Heart left ventricle (tissue), 16 donors: ENCODE measurements around the gene CMC2. TPM values are rescaled to one million over a fixed set of nuclear protein-coding genes. Genes with fewer than 3 reads are reported as not detected.

Experiments used
- ATAC-seq, 4 donors: fragments of 200-7000 bp; cut with Tn5 transposase; one replicate each; pipeline ENCODE4 v1.9.1; 2020 to 2022; ENCODE audit warnings: moderate library complexity in 4 of 4, mild to moderate bottlenecking in 3 of 4, moderate number of reproducible peaks in 1 of 4
- DNase-seq, 5 donors: peaks; one replicate each; pipeline ENCODE4 v3.0.0-alpha.2; 2020
- H3K27ac ChIP-seq, 12 donors: fragments of 200-600 bp; sonication (generic) in 4 of 12; one replicate each; pipeline versions ENCODE4 v1.5.0 to v1.8.0; 2016 to 2022; ENCODE audit warnings: mild to moderate bottlenecking in 2 of 12
- H3K27me3 ChIP-seq, 9 donors: fragments of 200-600 bp; sonication (generic) in 2 of 9; one replicate each; pipeline versions ENCODE4 v1.5.1 to v1.8.0; 2016 to 2022; ENCODE audit warnings: mild to moderate bottlenecking in 3 of 9
- H3K36me3 ChIP-seq, 9 donors: fragments of 200-600 bp; sonication (generic) in 2 of 9; one replicate each; pipeline versions ENCODE4 v1.5.0 to v1.8.0; 2018 to 2022; ENCODE audit warnings: mild to moderate bottlenecking in 2 of 9
- H3K4me1 ChIP-seq, 12 donors: fragments of 200-600 bp; sonication (generic) in 4 of 12; one replicate each; pipeline versions ENCODE4 v1.5.0 to v1.8.0; 2016 to 2022; ENCODE audit warnings: mild to moderate bottlenecking in 3 of 12
- H3K4me3 ChIP-seq, 12 donors: fragments of 200-600 bp; sonication (generic) in 4 of 12; one replicate each; pipeline versions ENCODE4 v1.5.0 to v1.8.0; 2017 to 2022; ENCODE audit warnings: mild to moderate bottlenecking in 9 of 12, moderate library complexity in 4 of 12
- H3K9me3 ChIP-seq, 12 donors: fragments of 200-600 bp; sonication (generic) in 4 of 12; one replicate each; pipeline versions ENCODE4 v1.5.0 to v1.8.0; 2016 to 2022; ENCODE audit warnings: mild to moderate bottlenecking in 1 of 12
- POLR2A ChIP-seq, 2 donors: fragments of 450-650 bp; IDR thresholded peaks; one replicate each; pipeline ENCODE4 v1.6.1; 2017; ENCODE audit warnings: antibody characterized with exemption in 2 of 2, mild to moderate bottlenecking in 2 of 2, moderate library complexity in 2 of 2
- WGBS, 4 donors: extraction: QIAGEN DNeasy Blood & Tissue Kit in 2 of 4; methylation state at CpG; one replicate each; pipeline versions ENCODE4 v1.1.5 to v1.1.7; 2013 to 2018; 5-methylcytosine and 5-hydroxymethylcytosine counted together
- intact Hi-C, 10 donors: fragments of 100-400 bp; cut with DNase I; formaldehyde crosslinking; loops; one replicate each; pipeline versions ENCODE4 v1.11.1 to v1.14.2; 2022
- polyA plus RNA-seq, 2 donors: library from polyadenylated mRNA; stranded (reverse); fragments of 200-250 nt; gene quantifications; one replicate each; pipeline ENCODE4 v1.2.3, GENCODE V29; 2013
- total RNA-seq, 9 donors: library from RNA; depleted of rRNA in 2 of 9; stranded (reverse); fragments of >200 nt in 2 of 9; fragmentation: NEBNext Ultra II Directional in 3 of 9; extraction: Animal tissue kit (Norgen Biotek cat#: 25700) in 3 of 9; gene quantifications; one replicate each; pipeline versions ENCODE4 v1.1.0 to v1.2.4, GENCODE V29; 2016 to 2023
- TF ChIP-seq, protein P1 (sequence below), 12 donors: fragments of 200-600 bp; sonication (generic) in 4 of 12; IDR thresholded peaks; one replicate each; pipeline versions ENCODE4 v1.5.0 to v1.8.0; 2018 to 2022; ENCODE audit warnings: antibody characterized with exemption in 12 of 12, mild to moderate bottlenecking in 5 of 12
- donor health status: ischemic (EF 13 %, LVEDD 7.1; RV severe dilation, severe dysfunction).
- donor health status: healthy with polysubstance abuse.
- donor health status: DM: no; HTN: yes; CAD: no.
- donor health status: DM: no; HTN: no; CAD: no.
- donor health status: ischemic (EF 25% LVEDD 6.9; RV normal size, moderate dysfunction).
- donor health status: ischemic (EF 25% LVEDD 5.7; RV mildly dilated, moderate dysfunction).
- donor health status: healthy.
- donor health status: DM: yes; HTN: yes; CAD: no.
- donor health status: ischemic (EF 35%, LVEDD 5.7; RV mildly dilated, moderate dysfunction).
- donor health status: nonischemic (EF 11% LVEDD 7.7; RV severe dilation, severe dysfunction).
- donor health status: DM: yes; HTN: yes; CAD: no.
- donor health status: PGD.
- donor health status: ischemic (EF 29% LVEDD 5.4; RV normal size, mild dysfunction).
- donor health status: nonischemic (EF 23%, LVEDD 6.1; RV moderate dilation, normal function).

The CMC2 gene
- total and polyA plus RNA-seq, 11 donors, result 89.0 to 377 (median 134) TPM

DNA sequence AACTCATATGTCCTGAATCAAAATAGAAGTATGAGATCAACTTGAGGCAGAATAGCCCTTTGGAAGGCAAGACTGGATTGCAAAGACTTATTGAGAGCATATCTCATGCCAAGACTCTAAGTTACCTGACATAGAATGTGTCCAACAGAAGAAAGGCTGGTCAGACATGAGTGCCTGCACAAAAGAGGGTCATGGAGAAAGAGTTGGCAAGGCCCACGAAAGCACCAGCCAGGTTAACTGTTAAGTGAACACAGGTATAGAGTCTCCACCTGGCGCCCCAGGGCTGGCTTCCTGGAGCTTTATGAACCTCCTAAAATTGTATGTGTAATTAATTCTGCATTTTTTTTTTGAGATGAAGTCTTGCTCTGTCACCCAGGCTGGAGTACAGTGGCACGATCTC lies 71.0 kb downstream of the CMC2 start:
- no peak for ATAC-seq
- no peak overlapping the region for H3K4me3 ChIP-seq
- no peaks in the 10 kb centered on the region for H3K36me3 ChIP-seq
- TF ChIP-seq, protein P1, sequence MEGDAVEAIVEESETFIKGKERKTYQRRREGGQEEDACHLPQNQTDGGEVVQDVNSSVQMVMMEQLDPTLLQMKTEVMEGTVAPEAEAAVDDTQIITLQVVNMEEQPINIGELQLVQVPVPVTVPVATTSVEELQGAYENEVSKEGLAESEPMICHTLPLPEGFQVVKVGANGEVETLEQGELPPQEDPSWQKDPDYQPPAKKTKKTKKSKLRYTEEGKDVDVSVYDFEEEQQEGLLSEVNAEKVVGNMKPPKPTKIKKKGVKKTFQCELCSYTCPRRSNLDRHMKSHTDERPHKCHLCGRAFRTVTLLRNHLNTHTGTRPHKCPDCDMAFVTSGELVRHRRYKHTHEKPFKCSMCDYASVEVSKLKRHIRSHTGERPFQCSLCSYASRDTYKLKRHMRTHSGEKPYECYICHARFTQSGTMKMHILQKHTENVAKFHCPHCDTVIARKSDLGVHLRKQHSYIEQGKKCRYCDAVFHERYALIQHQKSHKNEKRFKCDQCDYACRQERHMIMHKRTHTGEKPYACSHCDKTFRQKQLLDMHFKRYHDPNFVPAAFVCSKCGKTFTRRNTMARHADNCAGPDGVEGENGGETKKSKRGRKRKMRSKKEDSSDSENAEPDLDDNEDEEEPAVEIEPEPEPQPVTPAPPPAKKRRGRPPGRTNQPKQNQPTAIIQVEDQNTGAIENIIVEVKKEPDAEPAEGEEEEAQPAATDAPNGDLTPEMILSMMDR (IDR thresholded peaks at IDR 0.05), result no peak
- TF ChIP-seq POLR2A (IDR thresholded peaks at IDR 0.05), result no peak
- WGBS, 4 donors, result 96 to 100% (median 98%) methylated on average over 3 of the region's 3 CpGs
- intact Hi-C loops, result no loop called here
- DNase-seq, result no peak
- H3K9me3 ChIP-seq, result no peaks in the 10 kb centered on the region
- peaks cover 0 to 23% (median 10%) of the 10 kb centered on the region in 12 donors for H3K4me1 ChIP-seq
- peaks cover 0 to 34% (median 0%) of the 10 kb centered on the region in 9 donors for H3K27me3 ChIP-seq
- H3K27ac ChIP-seq, result no peak overlapping the region

DNA sequence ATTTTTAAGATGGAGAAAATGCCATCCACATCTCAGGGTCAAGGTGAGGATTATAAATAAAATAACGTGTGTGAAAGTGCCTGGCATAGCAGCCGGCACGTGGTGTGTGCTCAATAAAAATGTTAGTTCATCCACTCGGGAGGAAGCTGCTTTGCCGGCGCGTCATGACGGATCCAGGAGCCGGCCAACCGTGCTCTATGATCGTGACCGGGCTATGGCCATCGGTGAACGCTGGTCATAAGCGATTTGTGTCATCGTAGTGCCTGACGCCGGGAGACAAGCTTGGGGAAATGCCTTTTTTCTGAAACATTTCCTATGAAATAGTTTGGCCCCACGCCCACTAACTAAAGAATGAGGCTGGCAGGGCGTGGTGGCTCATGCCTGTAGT lies 74.0 kb downstream of the CMC2 start:
- H3K4me3 ChIP-seq, result peak overlapping the region in 11 of 12 donors; percentile 14 to 65 (median 52)
- no peaks in the 10 kb centered on the region for H3K36me3 ChIP-seq
- H3K27me3 ChIP-seq, result peaks cover 0 to 38% (median 0%) of the 10 kb centered on the region in 9 donors
- peaks cover 0 to 22% (median 10%) of the 10 kb centered on the region in 12 donors for H3K4me1 ChIP-seq
- no peak for TF ChIP-seq POLR2A (IDR thresholded peaks at IDR 0.05)
- TF ChIP-seq, protein P1 (IDR thresholded peaks at IDR 0.05), result no peak
- no peaks in the 10 kb centered on the region for H3K9me3 ChIP-seq
- intact Hi-C loops, result loop anchor here in 2 of 10 donors (2.0 to 5.0 kb wide), 3 partner anchors 32 to 75 kb away; partner anchors contain the start of genes CENPN (in 2 of the 2) and CMC2 (in 2 of the 2)
- peak; percentile 53 to 81 (median 70) for DNase-seq
- H3K27ac ChIP-seq, result peak overlapping the region; percentile 33 to 91 (median 81)
- 24 to 31% (median 29%) methylated on average over 20 of the region's 20 CpGs for WGBS, 4 donors
- peak in 3 of 4 donors; percentile 43 to 72 (median 71) for ATAC-seq

DNA sequence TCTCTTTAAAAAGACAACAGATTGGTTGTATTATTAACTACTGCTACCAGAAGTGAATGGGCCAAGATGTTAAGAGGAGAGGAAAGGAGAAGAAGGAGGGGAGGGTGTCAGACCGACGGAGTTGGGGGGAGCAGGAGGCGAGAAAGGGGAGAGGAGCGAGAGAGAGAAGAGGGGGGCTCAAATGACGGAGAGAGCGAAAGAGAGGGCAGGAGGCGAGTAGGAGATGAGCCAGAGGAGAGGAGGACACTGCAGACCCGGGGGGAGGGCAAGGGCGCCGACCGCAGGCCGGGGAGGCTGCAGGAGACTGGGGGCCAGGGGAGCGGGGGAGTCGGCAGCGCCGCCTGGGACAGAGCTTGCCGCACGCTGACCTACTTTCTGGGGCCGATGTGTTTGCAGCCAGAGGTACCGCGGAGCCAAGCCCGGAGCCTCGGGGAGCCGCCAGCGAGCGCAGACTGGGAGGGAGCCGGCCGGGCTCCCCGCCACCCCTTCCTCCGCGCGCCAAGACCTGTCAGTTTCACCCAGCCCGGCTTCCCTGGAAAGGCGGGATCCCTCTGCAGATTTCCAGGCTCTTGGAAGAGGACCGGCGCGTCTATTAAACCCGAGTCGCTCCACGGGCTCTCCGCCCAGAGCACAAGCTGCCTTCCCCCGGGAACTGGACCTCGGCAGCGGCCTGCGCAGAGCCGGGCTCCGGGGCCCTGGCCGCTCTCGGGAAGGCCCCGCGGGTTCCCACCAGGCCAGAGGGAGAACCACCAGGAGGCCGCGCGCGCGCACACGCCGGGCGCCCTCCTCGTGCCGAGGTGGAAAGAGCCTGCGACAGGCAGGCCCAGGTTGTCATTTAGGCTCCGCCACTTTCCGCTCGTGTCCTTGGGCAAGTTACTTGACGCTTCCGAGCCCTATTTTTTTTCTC lies 74.6 kb downstream of the CMC2 start:
- peak overlapping the region; percentile 33 to 91 (median 81) for H3K27ac ChIP-seq
- H3K9me3 ChIP-seq, result no peaks in the 10 kb centered on the region
- intact Hi-C loops, result loop anchor here in 2 of 10 donors (2.0 to 5.0 kb wide), 3 partner anchors 31 to 75 kb away; partner anchors contain the start of genes CENPN (in 2 of the 2) and CMC2 (in 2 of the 2)
- peaks cover 0 to 38% (median 0%) of the 10 kb centered on the region in 9 donors for H3K27me3 ChIP-seq
- H3K4me1 ChIP-seq, result peaks cover 0 to 22% (median 9%) of the 10 kb centered on the region in 12 donors
- TF ChIP-seq, protein P1 (IDR thresholded peaks at IDR 0.05), result peak in 6 of 12 donors; percentile 3 to 27 (median 10)
- no peak for TF ChIP-seq POLR2A (IDR thresholded peaks at IDR 0.05)
- peak overlapping the region; percentile 14 to 65 (median 52) for H3K4me3 ChIP-seq
- H3K36me3 ChIP-seq, result no peaks in the 10 kb centered on the region
- 2% methylated on average over 43 to 67 of the region's 67 CpGs for WGBS, 4 donors
- DNase-seq (peak; percentile 58 to 88 (median 78)), ATAC-seq (peak; percentile 73 to 92 (median 86))
